HG03025 (cell line): ENCODE data around the gene C12orf54.
"Not testable (repeated sequence)": the region's sequence is repeated elsewhere in the genome, so short reads cannot be mapped to it uniquely, and the experiment has no call there.

ENCODE experiments used
- ATAC-seq: cut with Tn5 transposase; IDR thresholded peaks from one replicate; pipeline ENCODE4 v1.9.1; 2021; ENCODE audit warnings: mild to moderate bottlenecking, moderate library complexity; ENCODE audit not compliant: unreplicated experiment, low FRiP score

C12orf54 gene

GRCh38 chr12:48506836-48507235 is 24.5 kb downstream of the C12orf54 start:
- not testable (repeated sequence) for ATAC-seq

GRCh38 chr12:48508987-48509386 is 26.7 kb downstream of the C12orf54 start:
- ATAC-seq, result no peak

- no peak for ATAC-seq
Measured at GRCh38 chr12:48510111-48510510, 27.8 kb downstream of the C12orf54 start.

- ATAC-seq, result no peak
Measured at GRCh38 chr12:48512855-48513254, 30.6 kb downstream of the C12orf54 start.

- no peak for ATAC-seq
Measured at GRCh38 chr12:48514728-48515127, 32.4 kb downstream of the C12orf54 start.

- not testable (repeated sequence) for ATAC-seq
Measured at GRCh38 chr12:48520381-48520780, 38.1 kb downstream of the C12orf54 start.

- no peak for ATAC-seq
Measured at GRCh38 chr12:48525332-48525731, 43.0 kb downstream of the C12orf54 start, which contains the start of gene OR8S1. Gene OR8S1 (plus strand): TSS chr12:48525632. CDS start chr12:48525632, 0 bp downstream.

GRCh38 chr12:48527891-48528670 is 45.8 kb downstream of the C12orf54 start:
- ATAC-seq, result no peak

- no peak for ATAC-seq
Measured at GRCh38 chr12:48532601-48533000, 50.3 kb downstream of the C12orf54 start.

- no peak for ATAC-seq
Measured at GRCh38 chr12:48536602-48537001, 54.3 kb downstream of the C12orf54 start.

- ATAC-seq, result no peak
Measured at GRCh38 chr12:48542300-48542928, 60.1 kb downstream of the C12orf54 start.

GRCh38 chr12:48545833-48546469 is 63.7 kb downstream of the C12orf54 start:
- no peak for ATAC-seq
